ENCODE data around the gene LRP2. TPM values are rescaled to one million over a fixed set of nuclear protein-coding genes. Genes with fewer than 3 reads are reported as not detected.

Gene LRP2
- total RNA-seq, 1 donor from 2014 or later: not detected

DNA sequence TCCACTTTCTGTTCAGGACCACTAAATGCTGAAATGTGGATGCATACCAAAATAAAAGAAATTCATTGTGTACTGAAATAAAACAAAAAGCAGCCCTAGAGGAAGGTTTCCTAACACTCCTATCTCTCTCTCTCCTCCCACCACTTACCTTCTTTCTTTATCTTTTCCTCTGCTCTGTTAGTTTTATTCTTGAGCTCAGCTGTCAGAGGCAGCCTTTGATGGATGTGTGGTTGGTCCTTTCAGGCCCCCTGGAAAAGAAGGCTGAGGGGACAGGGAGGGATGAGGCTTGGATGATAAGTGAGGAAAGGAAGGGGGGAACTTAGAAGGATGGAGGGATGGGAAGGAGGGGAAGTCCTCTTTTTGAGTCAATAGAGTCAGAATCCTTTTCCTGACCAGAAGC lies 245.3 kb downstream of the LRP2 start:
- ATAC-seq: no peak

DNA sequence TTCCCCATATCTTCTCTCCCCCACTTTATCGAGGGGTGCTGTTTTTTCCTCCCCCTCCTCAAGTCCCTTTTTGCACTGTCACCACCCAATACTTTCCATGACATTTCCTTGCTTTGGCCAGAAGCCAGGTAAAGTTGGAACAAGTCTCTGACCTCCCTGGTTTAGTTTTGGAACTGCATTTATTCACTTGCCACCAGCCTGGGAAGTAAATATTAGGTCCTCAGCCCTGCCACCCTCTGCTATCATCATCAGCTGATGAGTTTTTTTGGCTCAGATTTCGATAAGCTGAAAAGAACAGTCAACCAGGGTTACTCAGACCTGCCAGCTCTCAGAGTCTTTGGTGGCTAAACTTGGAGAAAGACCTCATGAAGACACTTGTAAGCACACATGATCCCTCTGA lies 246.0 kb downstream of the LRP2 start:
- no peak for ATAC-seq

DNA sequence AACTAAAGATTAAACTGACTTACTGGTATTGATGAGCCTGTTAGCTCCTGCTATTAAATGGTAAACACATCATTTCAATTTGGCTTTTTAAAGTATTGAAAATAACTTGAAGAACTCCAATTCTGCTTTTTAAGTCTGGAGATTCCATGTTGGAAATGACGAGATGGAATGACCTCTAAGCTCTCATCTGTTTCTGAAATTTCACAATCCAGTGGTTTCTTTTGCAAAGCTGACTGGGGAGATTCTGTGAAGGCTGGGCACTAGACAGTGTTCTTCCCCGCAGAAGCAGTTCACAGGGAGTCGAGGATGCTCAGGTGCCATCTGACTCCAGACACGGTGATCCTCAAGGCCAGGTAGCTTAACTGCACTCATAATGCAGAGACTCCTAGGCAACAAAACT lies 248.3 kb downstream of the LRP2 start:
- ATAC-seq: no peak

DNA sequence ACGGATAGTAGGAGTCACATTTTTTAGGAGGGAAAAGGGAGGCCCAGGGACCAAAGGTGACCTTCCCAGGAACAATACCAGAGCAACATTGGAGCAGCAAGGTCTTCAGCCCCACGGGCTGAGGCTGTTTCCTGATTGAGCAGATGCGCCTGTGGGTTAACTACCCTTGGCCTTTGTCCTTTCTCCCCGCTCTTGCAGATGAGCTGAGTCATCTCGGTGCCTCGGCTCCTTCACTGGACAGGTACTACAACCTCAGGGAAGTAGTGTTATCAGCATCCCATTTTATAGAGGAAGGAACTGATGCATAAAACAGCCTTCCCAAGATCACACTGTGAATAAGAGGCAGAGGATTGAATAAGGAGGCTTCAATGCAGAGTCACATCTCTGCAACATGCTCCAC lies 249.5 kb downstream of the LRP2 start:
- no peak for ATAC-seq

DNA sequence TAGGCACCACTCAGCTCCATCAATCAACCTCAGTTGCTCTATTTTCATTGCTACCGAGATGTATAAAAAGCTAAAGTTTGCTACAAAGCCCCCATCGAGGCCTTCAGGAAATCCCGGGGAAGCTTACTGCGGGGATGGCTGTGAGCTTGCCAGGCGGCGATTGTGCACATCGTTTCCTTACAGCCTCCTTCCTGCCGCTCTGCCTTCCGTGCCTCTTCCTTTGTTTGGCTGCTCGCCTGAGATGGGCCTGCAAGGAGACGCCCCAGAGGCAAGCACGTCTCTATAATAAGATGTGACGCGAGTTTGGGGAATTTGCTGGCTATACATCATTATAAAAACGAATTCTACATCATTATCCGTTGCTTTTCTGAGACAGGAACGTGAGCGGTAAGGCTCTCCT lies 251.4 kb downstream of the LRP2 start:
- no peak for ATAC-seq

DNA sequence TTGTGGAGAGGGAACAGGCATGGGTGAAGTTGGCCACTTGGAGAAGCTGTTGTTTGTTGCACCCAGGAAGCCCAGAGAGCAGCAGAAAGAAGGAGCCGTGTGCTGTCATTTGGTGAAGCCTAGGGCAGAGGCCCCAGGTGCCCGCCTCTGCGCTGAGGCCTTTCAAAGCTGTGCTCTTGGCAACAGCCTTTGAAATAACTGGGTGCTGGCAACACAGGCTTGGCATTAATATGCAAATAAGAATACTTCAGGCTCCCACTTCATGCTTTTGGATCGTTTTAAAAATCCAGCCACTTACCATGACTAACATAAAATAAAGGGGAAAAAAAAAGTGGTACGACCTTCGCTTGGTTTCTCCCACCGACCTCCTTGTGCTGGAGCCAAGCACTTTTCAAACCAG lies 251.9 kb downstream of the LRP2 start:
- no peak for ATAC-seq

DNA sequence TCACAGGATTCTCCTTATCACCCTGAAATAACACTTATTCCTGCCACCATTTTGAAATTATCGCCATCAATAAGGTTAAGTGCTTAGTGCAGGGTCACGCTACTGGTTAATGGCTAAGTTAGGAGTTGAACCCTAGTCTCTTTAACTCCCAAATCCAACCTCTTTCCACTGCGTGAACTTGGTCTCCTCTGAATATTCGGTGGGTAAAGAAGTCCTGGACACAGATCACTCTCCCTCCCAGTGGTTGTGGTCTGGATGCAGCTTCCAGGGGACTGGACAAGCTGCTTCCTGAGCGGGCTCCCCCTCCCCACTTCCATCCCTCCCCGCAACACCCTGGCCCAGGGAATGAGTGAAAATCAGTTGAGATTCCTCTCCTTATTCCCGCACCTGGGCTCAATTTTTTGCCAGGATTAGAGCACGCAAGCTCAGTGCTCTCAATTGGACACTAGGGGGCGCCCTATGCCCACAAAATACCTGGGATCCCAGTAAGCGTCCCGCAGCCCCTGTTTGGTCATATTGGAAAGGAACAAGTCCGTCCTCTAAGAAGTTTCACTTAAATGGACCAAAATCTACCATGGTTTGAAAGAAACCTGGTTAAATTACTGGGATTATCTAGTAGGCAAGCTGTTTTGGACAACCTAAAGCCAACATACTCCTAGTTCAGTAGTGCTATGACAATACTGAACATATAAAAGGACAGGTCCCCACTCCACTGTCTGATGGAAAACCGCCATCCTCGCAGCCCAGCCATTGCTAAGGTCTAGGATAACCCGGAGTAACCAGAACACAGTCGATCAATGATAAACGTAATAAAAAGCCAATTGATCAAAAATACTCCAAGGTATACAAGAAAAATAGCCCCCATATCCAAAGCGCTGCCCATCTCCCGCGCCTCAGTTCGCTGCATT lies 252.6 kb downstream of the LRP2 start:
- peak; percentile 82 for ATAC-seq

DNA sequence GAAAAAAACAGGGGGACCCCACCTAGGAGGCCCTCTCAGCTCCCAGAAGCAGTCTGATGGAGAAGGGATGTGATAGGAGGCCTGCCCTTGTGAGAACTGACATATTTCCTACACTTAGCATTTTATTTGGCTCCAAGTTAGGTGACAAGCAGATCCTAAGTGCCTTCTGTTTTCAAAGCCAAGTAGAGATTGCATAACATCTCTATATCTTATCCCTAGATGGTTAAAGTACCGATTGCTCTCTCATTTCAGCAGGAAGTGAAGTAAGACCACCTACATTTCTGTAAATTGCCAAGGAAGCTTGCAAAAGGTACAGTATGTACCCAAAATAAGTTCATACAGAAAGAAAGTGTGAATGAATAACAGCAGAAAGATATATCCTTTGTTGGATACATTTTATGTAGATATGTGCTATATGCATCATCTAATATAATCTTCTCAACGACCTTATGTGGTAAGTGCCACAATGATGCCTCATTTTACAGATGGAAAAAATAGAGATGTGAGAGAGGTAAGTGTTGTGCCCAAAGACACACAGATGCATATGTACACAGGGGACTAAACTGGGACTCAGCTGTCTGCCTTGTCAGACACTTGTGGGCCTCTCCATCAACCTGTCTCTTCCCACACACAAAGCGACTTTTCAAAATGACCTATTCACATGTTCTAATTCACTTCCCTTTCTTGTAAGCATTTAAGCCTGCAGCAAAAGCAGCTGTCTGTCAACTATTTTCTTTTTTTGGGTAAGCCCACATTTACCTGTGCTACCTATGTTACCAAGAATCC lies 254.0 kb downstream of the LRP2 start:
- ATAC-seq: no peak

DNA sequence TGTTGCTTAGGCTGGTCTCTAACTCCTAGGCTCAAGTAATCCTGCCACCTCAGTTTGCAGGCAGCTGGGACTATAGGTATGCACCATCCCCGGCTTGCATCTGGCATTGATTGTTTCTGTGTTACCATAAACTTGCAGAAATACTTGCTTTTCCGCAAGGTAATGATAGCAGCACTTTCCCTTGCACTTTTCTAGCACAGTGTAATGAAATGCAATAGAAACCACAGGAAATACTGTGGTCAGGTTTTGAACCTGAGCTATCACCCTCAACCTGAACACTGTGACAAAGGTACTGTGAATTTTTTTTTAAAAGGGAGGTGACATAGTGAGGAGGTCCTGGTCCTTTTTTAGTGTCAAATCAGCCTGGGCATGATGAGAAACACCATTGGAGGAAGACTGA lies 254.7 kb downstream of the LRP2 start:
- ATAC-seq: no peak

DNA sequence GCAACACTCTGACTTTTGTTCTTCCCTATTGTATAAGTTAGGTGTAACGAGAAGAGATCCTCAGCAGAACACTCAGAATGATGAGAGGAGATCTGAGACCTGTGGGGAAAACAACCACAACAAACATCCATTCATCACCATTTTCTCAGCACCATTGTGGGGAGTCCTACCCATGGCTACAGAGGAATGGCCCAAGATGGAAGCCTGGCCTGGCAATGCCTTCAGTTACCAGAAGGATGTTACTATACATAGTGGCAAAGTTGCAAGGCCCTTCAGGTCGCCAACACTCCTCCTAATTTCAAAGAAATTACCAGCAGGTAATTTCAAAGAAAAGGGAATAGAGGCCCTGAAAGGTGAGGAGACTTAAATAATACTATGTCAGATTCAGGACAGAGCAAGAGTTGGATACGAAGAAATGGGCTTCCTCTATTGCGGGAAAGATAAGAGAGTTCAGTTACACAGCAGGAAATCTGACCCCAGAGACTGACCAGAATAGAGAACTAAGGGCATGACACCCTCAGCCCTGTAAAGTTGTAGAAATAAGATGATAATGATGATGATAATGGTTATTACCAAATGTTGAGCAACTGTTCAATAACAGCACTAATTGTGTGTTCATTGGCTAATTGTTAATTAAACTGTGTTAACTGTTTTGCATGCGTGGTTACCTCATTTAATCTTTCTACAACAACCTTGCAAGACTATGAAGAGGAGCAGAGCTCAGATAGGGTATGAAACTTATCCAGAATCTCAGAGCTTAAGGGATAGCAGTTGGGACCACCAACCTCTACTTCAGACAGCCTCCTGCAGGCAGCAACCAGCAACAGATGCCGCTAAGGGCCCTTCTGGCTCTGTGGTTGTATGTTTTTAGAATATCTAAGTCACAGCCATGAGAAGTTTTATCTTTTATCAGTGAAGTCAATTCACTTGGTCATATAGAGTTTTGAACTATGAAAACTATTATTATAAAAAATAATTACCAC lies 255.5 kb downstream of the LRP2 start:
- no peak for ATAC-seq

DNA sequence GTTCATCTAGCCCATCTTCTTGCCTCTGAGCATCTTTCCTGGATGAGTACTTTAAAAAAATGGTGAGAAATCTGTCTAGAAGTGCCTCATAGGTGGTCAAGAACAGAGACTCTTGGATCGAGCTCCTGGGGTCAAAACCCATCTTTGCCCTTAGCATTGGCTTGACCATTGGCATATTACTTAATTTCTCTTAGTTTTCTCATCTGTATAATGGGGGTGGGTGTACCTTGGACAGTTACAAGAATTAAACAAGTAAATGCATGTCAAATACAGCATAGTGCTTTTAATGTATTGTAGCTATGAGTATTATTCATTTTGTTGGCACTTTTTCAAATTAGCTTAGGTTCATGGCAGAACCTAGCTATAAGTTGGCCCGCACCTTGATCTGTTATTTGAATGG lies 256.2 kb downstream of the LRP2 start:
- ATAC-seq: no peak

DNA sequence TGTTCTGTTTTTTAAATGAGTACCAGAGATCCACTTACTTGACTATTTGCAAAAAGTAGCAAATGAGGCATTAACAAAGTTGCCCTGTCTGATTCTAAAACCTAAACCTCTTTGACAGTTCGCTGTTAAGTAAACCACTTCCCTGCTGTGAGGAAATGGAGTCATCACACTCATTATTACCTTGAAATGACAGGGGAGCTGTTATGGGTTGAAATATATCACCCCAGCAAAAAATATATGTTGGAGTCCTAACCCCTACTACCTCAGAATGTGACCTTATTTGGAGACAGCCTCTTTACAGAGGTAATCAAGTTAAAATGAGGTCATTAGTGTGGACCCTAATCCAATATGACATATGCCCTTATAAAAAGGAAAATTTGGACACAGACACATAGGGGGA lies 256.9 kb downstream of the LRP2 start:
- no peak for ATAC-seq

DNA sequence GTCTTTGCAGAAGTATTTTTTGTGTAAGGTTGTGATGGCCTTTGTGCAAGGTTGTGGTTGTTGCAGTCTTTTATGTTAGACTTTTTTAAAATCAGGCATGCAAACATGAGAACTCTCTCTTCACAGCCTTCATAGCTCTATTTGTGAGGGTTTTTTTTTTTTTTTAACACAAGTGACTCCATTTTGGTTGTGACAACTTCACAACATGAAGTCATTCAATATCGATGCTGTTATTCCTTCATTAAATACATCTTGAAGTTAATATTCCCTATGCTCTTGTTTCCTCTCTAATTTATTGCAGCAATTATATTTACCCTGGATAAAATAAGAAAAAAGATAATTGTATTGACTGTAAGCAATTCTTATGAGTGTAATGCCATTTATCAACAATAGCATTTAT lies 257.5 kb downstream of the LRP2 start:
- no peak for ATAC-seq

DNA sequence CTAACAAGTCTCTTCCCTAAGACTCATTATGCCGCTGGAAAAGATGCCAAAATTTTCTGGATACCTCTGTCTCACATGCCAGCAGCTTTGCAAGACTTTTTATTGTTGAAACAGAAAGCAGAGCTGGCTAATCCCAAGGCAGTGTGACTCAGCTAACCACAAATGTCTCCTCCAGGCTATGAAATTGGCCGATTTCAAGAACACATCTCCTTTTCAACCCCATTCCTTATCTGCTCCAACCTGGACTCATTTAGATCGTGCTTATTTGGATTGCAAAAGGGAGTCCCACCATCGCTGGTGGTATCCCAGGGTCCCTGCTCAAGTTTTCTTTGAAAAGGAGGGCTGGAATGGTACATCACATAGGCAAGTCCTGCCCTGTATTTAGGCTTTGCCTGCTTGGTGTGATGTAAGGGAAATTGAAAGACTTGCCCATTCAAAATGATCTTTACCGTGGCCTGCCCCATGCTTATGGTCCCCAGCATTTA lies 266.7 kb downstream of the LRP2 start:
- peak; percentile 70 for ATAC-seq

DNA sequence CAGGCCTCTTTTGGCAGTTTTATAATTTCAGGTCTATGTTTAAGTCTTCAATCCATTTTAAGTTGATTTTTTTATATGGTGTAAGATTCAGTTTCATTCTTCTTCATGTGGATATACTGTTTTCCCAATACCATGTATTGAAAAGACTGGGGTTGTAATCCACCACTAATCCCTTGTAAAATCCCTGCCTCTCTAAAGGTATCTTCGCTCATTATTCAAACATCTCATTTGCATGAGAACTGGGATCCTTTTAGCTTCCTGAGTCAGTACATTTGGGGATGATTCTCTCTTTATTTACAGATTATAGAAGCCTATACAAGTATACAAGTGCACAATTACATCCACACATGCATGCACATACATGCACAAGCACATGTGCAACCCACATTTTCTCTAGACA lies 267.7 kb downstream of the LRP2 start:
- peak; percentile 8 for ATAC-seq

DNA sequence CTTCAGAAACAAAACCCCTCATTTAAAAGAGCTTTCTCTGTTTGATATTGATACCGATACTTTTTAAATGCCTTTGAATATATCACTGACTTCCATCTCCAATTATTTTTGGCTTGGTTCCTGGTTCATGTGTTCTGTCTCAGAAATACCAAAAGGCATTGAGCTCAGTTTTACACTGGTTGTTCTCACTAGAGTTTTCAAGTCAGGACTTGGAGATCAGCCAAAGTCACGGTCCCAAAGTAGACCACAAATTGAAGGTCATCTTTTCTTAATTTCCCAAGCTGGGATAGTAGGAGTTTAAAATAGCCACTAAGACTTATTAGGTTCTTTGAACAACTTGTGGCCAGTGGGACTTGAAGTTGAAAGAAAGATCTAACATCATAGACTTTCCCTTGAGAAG lies 268.8 kb downstream of the LRP2 start:
- ATAC-seq: no peak

DNA sequence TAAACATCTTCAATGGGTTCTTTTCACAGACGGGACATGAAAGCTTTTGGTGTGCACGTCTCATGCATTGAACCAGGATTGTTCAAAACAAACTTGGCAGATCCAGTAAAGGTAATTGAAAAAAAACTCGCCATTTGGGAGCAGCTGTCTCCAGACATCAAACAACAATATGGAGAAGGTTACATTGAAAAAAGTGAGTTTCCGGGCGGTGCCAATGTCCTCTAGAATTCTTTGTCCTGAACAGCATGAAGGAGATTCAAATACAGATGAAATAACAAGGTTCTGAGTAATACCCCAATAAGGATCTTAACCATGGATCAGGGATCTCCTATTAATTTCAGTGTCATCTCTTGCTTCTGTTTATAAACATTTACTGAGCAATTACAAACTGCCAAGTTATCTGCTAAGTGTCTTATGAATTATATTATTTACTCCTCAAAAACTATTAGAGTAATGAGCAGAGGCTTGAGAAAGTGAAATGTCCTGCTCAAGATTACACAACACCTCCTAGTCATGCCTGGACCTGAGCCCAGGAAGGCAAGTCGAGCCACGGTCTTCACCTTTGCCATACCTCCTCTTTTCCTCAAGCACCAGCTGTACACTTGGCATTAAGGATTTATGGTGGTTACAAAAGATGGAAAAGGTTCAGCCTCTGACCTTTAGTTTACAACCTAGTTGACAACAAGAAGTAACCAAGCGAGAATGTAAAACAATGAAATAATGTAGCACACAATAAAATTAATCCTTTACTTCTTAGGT lies 270.4 kb downstream of the LRP2 start:
- peak; percentile 87 for ATAC-seq

DNA sequence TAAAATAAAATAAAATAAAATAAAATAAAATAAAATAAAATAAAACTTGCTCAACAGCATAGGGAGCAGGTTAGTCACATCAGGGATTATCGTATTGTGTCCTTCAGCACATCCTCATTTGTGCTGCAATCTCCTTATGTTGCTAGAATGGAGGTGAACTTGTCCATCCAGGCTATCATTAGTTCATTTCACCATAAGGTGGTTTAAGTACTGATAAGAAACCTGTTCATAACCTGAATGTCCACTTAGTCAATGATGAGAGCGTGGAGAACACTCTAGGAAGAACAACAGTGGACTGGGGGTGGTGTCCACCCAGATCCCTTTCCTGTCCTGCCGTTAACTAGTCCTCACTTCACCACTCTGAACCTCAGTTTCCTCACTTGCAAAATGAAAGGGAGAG lies 271.1 kb downstream of the LRP2 start:
- peak; percentile 28 for ATAC-seq

DNA sequence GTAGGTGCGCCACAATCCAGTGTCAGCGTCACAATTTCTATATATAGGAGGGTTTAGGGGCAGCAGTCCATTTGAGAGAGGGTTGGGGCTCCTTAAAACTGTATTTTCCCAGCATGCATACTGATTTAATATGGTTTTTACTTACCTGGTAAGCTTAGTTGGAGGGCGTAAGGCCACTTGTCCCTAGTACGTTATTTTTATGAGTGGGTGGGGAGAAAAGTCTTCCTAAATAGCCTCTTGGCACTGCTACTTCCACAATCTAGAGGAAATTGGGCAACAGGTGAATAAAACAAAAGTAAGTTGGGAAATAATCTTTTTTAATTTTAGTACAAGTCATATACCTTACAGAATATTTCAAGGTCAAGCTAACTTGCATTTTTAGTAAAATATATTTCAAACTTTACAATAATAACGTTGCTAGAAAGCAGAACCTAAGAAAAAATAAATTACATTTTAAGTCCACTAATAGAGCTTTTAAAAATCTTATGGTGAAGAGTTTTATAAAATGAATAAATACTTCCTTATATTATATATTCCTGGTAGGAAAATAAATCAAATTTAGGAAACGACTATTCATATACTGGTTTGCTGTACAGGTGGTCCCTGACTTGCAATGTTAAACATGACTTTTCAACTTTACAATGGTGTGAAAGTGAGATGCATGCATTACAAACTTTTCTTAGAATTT lies 272.1 kb downstream of the LRP2 start:
- ATAC-seq: no peak

DNA sequence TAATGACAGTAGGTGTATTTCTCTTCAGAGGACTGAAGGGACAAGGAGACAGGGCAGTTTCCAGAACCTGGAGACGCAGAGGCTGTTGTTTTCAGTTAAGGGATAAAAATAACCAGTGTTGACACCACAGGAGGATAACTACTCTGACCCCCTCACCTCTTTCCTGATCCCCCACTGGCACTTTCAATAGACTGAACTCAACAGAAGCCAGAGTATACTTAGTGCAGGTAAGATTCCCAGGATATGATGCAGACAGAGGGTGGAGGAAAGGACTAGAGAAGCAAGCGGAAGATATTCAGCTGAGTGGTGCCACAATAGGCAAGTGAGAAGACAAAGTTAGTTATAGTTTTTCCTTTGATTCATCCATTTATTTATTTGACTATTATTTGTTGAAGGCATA lies 273.2 kb downstream of the LRP2 start:
- ATAC-seq: no peak

DNA sequence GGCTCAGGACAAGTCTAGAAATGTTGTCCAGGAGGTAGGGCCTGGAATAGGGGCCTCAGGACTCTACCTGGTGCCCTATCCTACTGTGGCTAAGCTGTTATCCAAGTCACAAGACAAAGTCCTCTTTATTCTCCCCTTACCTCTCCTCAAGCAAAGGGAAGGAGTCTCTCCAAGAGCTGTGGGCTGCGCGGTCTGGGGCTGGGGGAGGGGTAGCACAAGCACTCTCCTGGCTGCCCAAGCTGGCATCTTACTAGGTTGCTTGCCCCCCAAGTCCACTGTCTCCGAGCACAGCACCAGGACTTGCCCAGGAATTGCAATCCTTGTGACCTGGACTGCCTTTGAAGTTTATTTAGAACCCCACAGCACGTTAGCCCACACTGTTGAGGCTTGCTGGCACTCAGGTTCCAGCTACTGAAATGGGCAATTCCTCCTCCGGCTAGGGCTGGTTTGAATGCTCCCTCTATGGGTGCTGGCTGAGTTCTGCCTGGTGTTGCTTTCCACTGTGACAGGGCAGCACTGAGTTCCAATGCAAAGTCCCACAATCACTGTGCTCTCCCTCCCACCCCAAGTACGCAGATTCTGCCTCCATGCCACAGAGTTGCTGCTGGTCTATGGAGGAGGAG lies 274.5 kb downstream of the LRP2 start:
- ATAC-seq: no peak
